Endodermal cell (in vitro differentiated cells): ENCODE measurements around the gene NDOR1. TPM values are rescaled to one million over a fixed set of nuclear protein-coding genes. Genes with fewer than 3 reads are reported as not detected.
A peak's percentile ranks its signal among the peaks of the same experiment; 100 is the strongest.

ENCODE experiments used
- DNase-seq: peaks from one replicate; pipeline ENCODE4 v3.0.0-alpha.2; 2017
- H3K27ac ChIP-seq: 2 replicates; pipeline ENCODE4 v1.5.1; 2013; ENCODE audit warnings: mild to moderate bottlenecking, low read depth, low read length, moderate library complexity
- H3K27me3 ChIP-seq: 2 replicates; pipeline ENCODE4 v1.6.1; 2013; ENCODE audit warnings: mild to moderate bottlenecking, low read length, moderate library complexity; ENCODE audit not compliant: insufficient read depth, control insufficient read depth, poor library complexity, severe bottlenecking
- H3K36me3 ChIP-seq: 2 replicates; pipeline ENCODE4 v1.7.0; 2013; ENCODE audit warnings: mild to moderate bottlenecking, low read length, moderate library complexity; ENCODE audit not compliant: control insufficient read depth, insufficient read depth
- H3K4me1 ChIP-seq: one replicate; pipeline ENCODE4 v1.7.0; 2013; ENCODE audit warnings: low read length; ENCODE audit not compliant: control insufficient read depth, insufficient read depth
- H3K4me3 ChIP-seq: 2 replicates; pipeline ENCODE4 v1.5.1; 2013; ENCODE audit warnings: mild to moderate bottlenecking, low read length, moderate library complexity
- H3K9ac ChIP-seq: 2 replicates; pipeline ENCODE4 v1.6.1; 2013; ENCODE audit warnings: mild to moderate bottlenecking, low read length, moderate library complexity; ENCODE audit not compliant: poor library complexity, severe bottlenecking; ENCODE audit errors: extremely low read depth
- H3K9me3 ChIP-seq: 2 replicates; pipeline ENCODE4 v1.6.1; 2013; ENCODE audit warnings: mild to moderate bottlenecking, low read length, moderate library complexity; ENCODE audit not compliant: control insufficient read depth
- H3K27ac Mint-ChIP-seq: 2 replicates; pipeline ENCODE4 v1.8.0; 2020; ENCODE audit warnings: mixed read lengths
- H3K27me3 Mint-ChIP-seq: 2 replicates; pipeline ENCODE4 v1.8.0; 2021; ENCODE audit warnings: mild to moderate bottlenecking, mixed read lengths; ENCODE audit not compliant: insufficient read depth
- H3K36me3 Mint-ChIP-seq: 2 replicates; pipeline ENCODE4 v1.8.0; 2020; ENCODE audit warnings: low read depth, mixed read lengths
- H3K4me1 Mint-ChIP-seq: 2 replicates; pipeline ENCODE4 v1.8.0; 2020; ENCODE audit warnings: mixed read lengths
- H3K4me3 Mint-ChIP-seq: 2 replicates; pipeline ENCODE4 v1.8.0; 2020; ENCODE audit warnings: mild to moderate bottlenecking, moderate library complexity, mixed read lengths
- H3K9me3 Mint-ChIP-seq: 2 replicates; pipeline ENCODE4 v1.8.0; 2020; ENCODE audit warnings: mild to moderate bottlenecking, mixed read lengths
- CTCF ChIP-seq: fragments of 200-600 bp; sonication (generic); conservative IDR thresholded peaks from 2 replicates; pipeline ENCODE4 v1.5.0; 2021; ENCODE audit warnings: antibody characterized with exemption, mild to moderate bottlenecking
- WGBS, 2 experiments: methylation state at CpG; one replicate each; pipeline versions ENCODE4 v1.1.5 to v1.1.7; 2013; ENCODE audit warnings: missing lambda C conversion rate in 2 of 2, mixed read lengths in 1 of 2; ENCODE audit not compliant: insufficient coverage in 1 of 2, insufficient read length in 1 of 2; 5-methylcytosine and 5-hydroxymethylcytosine counted together
- total RNA-seq, 2 donors: library from RNA; stranded (reverse); fragmentation: NEBNext Ultra II Directional in 1 of 2; extraction: Animal tissue kit (Norgen Biotek cat#: 25700) in 1 of 2; gene quantifications; 2 replicates in 1 of 2; 3 replicates in 1 of 2; pipeline ENCODE4 v1.2.1, GENCODE V29; 2021

Gene NDOR1
- total RNA-seq, 2 donors from 2014 or later = 39.2 to 41.4 TPM

- Histone ChIP-seq H3K36me3 (peaks cover 5% of the 10 kb centered on the region), H3K27me3 (no peaks in the 10 kb centered on the region), H3K4me1 (peaks cover 20% of the 10 kb centered on the region), H3K27ac (no peak overlapping the region), H3K4me3 (no peak overlapping the region), H3K9me3 (no peaks in the 10 kb centered on the region), H3K9ac (no peak overlapping the region)
- DNase-seq = no peak
- Mint-ChIP-seq H3K4me1 (peaks cover 16% of the 10 kb centered on the region), H3K36me3 (no peaks in the 10 kb centered on the region), H3K27me3 (no peaks in the 10 kb centered on the region), H3K27ac (no peak overlapping the region), H3K4me3 (no peak overlapping the region), H3K9me3 (no peaks in the 10 kb centered on the region)
- WGBS, 2 experiments = 85 to 92% methylated on average over 13 to 17 of the region's 18 CpGs
- TF ChIP-seq CTCF = no peak
These were observed 29.4 kb downstream of the NDOR1 start for GRCh38 chr9:137234758-137235423.

GRCh38 chr9:137235424-137236237 is 30.1 kb downstream of the NDOR1 start:
- Histone ChIP-seq H3K4me3 (no peak overlapping the region), H3K9ac (no peak overlapping the region), H3K27me3 (no peaks in the 10 kb centered on the region), H3K4me1 (peaks cover 20% of the 10 kb centered on the region), H3K27ac (no peak overlapping the region), H3K36me3 (peaks cover 5% of the 10 kb centered on the region), H3K9me3 (no peaks in the 10 kb centered on the region)
- TF ChIP-seq CTCF = peak; percentile 51
- H3K9me3 Mint-ChIP-seq = no peaks in the 10 kb centered on the region
- peaks cover 16% of the 10 kb centered on the region for H3K4me1 Mint-ChIP-seq
- H3K4me3 Mint-ChIP-seq = no peak overlapping the region
- H3K27me3 Mint-ChIP-seq = no peaks in the 10 kb centered on the region
- no peak overlapping the region for H3K27ac Mint-ChIP-seq
- H3K36me3 Mint-ChIP-seq = no peaks in the 10 kb centered on the region
- WGBS, 2 experiments = 88 to 91% methylated on average over 13 to 35 of the region's 35 CpGs
- DNase-seq = peak; percentile 75

GRCh38 chr9:137236238-137236935 is 30.9 kb downstream of the NDOR1 start:
- Mint-ChIP-seq H3K4me1 (peaks cover 16% of the 10 kb centered on the region), H3K27me3 (no peaks in the 10 kb centered on the region), H3K4me3 (no peak overlapping the region), H3K9me3 (no peaks in the 10 kb centered on the region), H3K27ac (no peak overlapping the region), H3K36me3 (no peaks in the 10 kb centered on the region)
- Histone ChIP-seq H3K4me1 (peaks cover 20% of the 10 kb centered on the region), H3K27ac (no peak overlapping the region), H3K4me3 (no peak overlapping the region), H3K36me3 (peaks cover 5% of the 10 kb centered on the region), H3K9ac (no peak overlapping the region), H3K9me3 (no peaks in the 10 kb centered on the region), H3K27me3 (no peaks in the 10 kb centered on the region)
- TF ChIP-seq CTCF = peak; percentile 100
- DNase-seq = peak; percentile 96
- WGBS, 2 experiments = 36 to 72% methylated on average over 5 to 31 of the region's 31 CpGs
